Ectodermal cell (in vitro differentiated cells): ENCODE results near the gene ZNF76.

Experiments used
- H3K27ac ChIP-seq: 2 replicates; pipeline ENCODE4 v1.7.0; 2013; ENCODE audit warnings: mild to moderate bottlenecking, low read depth, low read length; ENCODE audit not compliant: insufficient read depth, poor library complexity, severe bottlenecking
- H3K27me3 ChIP-seq: 2 replicates; pipeline ENCODE4 v1.7.0; 2013; ENCODE audit warnings: mild to moderate bottlenecking, low read length; ENCODE audit not compliant: insufficient read depth, control insufficient read depth, poor library complexity, severe bottlenecking
- H3K36me3 ChIP-seq: one replicate; pipeline ENCODE4 v1.7.0; 2013; ENCODE audit warnings: low read length; ENCODE audit not compliant: control insufficient read depth, insufficient read depth
- H3K4me1 ChIP-seq: one replicate; pipeline ENCODE4 v1.7.0; 2013; ENCODE audit warnings: low read length; ENCODE audit not compliant: control insufficient read depth, insufficient read depth
- H3K4me3 ChIP-seq: 2 replicates; pipeline ENCODE4 v1.7.0; 2013; ENCODE audit warnings: low read depth, low read length, control low read depth; ENCODE audit not compliant: insufficient read depth
- H3K9me3 ChIP-seq: 2 replicates; pipeline ENCODE4 v1.7.0; 2013; ENCODE audit warnings: mild to moderate bottlenecking, low read length, moderate library complexity; ENCODE audit not compliant: control insufficient read depth
- WGBS, 2 experiments: methylation state at CpG; one replicate each; pipeline ENCODE4 v1.1.7; 2013; ENCODE audit warnings: missing lambda C conversion rate in 2 of 2; 5-methylcytosine and 5-hydroxymethylcytosine counted together

The ZNF76 gene

GRCh38 chr6:35236223-35236622 lies 23.3 kb upstream of the ZNF76 start:
- 94% methylated on average over 5 of the region's 5 CpGs for WGBS, 2 experiments
- H3K4me1 ChIP-seq, result peaks cover 25% of the 10 kb centered on the region
- H3K4me3 ChIP-seq, result no peak overlapping the region
- H3K9me3 ChIP-seq, result no peaks in the 10 kb centered on the region
- no peak overlapping the region for H3K27ac ChIP-seq
- no peaks in the 10 kb centered on the region for H3K27me3 ChIP-seq
- H3K36me3 ChIP-seq, result peaks cover 33% of the 10 kb centered on the region

GRCh38 chr6:35237476-35237875 lies 22.1 kb upstream of the ZNF76 start:
- Histone ChIP-seq H3K4me1 (peaks cover 25% of the 10 kb centered on the region), H3K36me3 (peaks cover 33% of the 10 kb centered on the region), H3K9me3 (no peaks in the 10 kb centered on the region), H3K27ac (no peak overlapping the region), H3K4me3 (no peak overlapping the region), H3K27me3 (no peaks in the 10 kb centered on the region)
- 53 to 59% methylated on average over 1 to 2 of the region's 3 CpGs for WGBS, 2 experiments

GRCh38 chr6:35238843-35239289 lies 20.7 kb upstream of the ZNF76 start:
- H3K4me1 ChIP-seq, result peaks cover 25% of the 10 kb centered on the region
- no peaks in the 10 kb centered on the region for H3K27me3 ChIP-seq
- H3K9me3 ChIP-seq, result no peaks in the 10 kb centered on the region
- H3K27ac ChIP-seq, result no peak overlapping the region
- H3K4me3 ChIP-seq, result no peak overlapping the region
- WGBS, 2 experiments, result 19 to 23% methylated on average over 3 of the region's 3 CpGs
- peaks cover 35% of the 10 kb centered on the region for H3K36me3 ChIP-seq

- Histone ChIP-seq H3K4me1 (peaks cover 25% of the 10 kb centered on the region), H3K27ac (no peak overlapping the region), H3K9me3 (no peaks in the 10 kb centered on the region), H3K4me3 (no peak overlapping the region), H3K36me3 (peaks cover 32% of the 10 kb centered on the region), H3K27me3 (no peaks in the 10 kb centered on the region)
- WGBS, 2 experiments, result 92 to 93% methylated on average over 4 of the region's 4 CpGs
Measured at GRCh38 chr6:35239581-35239980, 20.0 kb upstream of the ZNF76 start.

- Histone ChIP-seq H3K9me3 (no peaks in the 10 kb centered on the region), H3K4me1 (peaks cover 25% of the 10 kb centered on the region), H3K27me3 (no peaks in the 10 kb centered on the region), H3K27ac (no peak overlapping the region), H3K4me3 (no peak overlapping the region), H3K36me3 (peaks cover 30% of the 10 kb centered on the region)
- WGBS, 2 experiments, result 41 to 48% methylated on average over 12 of the region's 12 CpGs
Measured at GRCh38 chr6:35240838-35241801, 18.4 kb upstream of the ZNF76 start.

GRCh38 chr6:35242486-35242885 lies 17.0 kb upstream of the ZNF76 start:
- Histone ChIP-seq H3K27ac (no peak overlapping the region), H3K27me3 (no peaks in the 10 kb centered on the region), H3K4me3 (no peak overlapping the region), H3K36me3 (peaks cover 32% of the 10 kb centered on the region), H3K4me1 (peaks cover 19% of the 10 kb centered on the region), H3K9me3 (no peaks in the 10 kb centered on the region)
- 93 to 97% methylated on average over 5 of the region's 5 CpGs for WGBS, 2 experiments

GRCh38 chr6:35242906-35243305 lies 16.6 kb upstream of the ZNF76 start:
- Histone ChIP-seq H3K4me1 (peaks cover 15% of the 10 kb centered on the region), H3K9me3 (no peaks in the 10 kb centered on the region), H3K4me3 (no peak overlapping the region), H3K27ac (no peak overlapping the region), H3K27me3 (no peaks in the 10 kb centered on the region), H3K36me3 (peaks cover 29% of the 10 kb centered on the region)
- WGBS, 2 experiments, result 96% methylated on average over 13 of the region's 13 CpGs

- Histone ChIP-seq H3K9me3 (no peaks in the 10 kb centered on the region), H3K4me1 (peaks cover 10% of the 10 kb centered on the region), H3K27ac (no peak overlapping the region), H3K4me3 (no peak overlapping the region), H3K36me3 (peaks cover 29% of the 10 kb centered on the region), H3K27me3 (no peaks in the 10 kb centered on the region)
- 90 to 95% methylated on average over 16 to 17 of the region's 17 CpGs for WGBS, 2 experiments
Measured at GRCh38 chr6:35243386-35243958, 16.1 kb upstream of the ZNF76 start.

GRCh38 chr6:35244551-35244950 lies 15.0 kb upstream of the ZNF76 start:
- Histone ChIP-seq H3K27me3 (no peaks in the 10 kb centered on the region), H3K36me3 (peaks cover 29% of the 10 kb centered on the region), H3K9me3 (no peaks in the 10 kb centered on the region), H3K4me3 (no peak overlapping the region), H3K27ac (no peak overlapping the region), H3K4me1 (no peaks in the 10 kb centered on the region)
- 97% methylated on average over 7 of the region's 7 CpGs for WGBS, 2 experiments

GRCh38 chr6:35247642-35248231 lies 11.8 kb upstream of the ZNF76 start:
- Histone ChIP-seq H3K27ac (no peak overlapping the region), H3K36me3 (peaks cover 21% of the 10 kb centered on the region), H3K4me3 (no peak overlapping the region), H3K27me3 (no peaks in the 10 kb centered on the region), H3K9me3 (no peaks in the 10 kb centered on the region), H3K4me1 (no peaks in the 10 kb centered on the region)
- 87 to 97% methylated on average over 2 of the region's 2 CpGs for WGBS, 2 experiments
